Iris pigment epithelial cell (primary cell): Measurements from ENCODE around the gene PCSK5.
"Not testable (repeated sequence)": the region's sequence is repeated elsewhere in the genome, so short reads cannot be mapped to it uniquely, and the experiment has no call there.

ENCODE experiments used
- DNase-seq: peaks from one replicate; pipeline ENCODE4 v3.0.0-alpha.2; 2011; ENCODE audit warnings: low read depth

Gene PCSK5

GRCh38 chr9:76313771-76314170 is 423.3 kb downstream of the PCSK5 start:
- DNase-seq: no peak

GRCh38 chr9:76314321-76314720 is 423.8 kb downstream of the PCSK5 start:
- no peak for DNase-seq

GRCh38 chr9:76316069-76316468 is 425.6 kb downstream of the PCSK5 start:
- DNase-seq: no peak

- not testable (repeated sequence) for DNase-seq
Measured at GRCh38 chr9:76319466-76319865, 429.0 kb downstream of the PCSK5 start.

GRCh38 chr9:76321195-76321828 is 430.8 kb downstream of the PCSK5 start:
- DNase-seq: peak; percentile 77

- DNase-seq: no peak
Measured at GRCh38 chr9:76322810-76323209, 432.3 kb downstream of the PCSK5 start.

GRCh38 chr9:76323490-76323889 is 433.0 kb downstream of the PCSK5 start:
- DNase-seq: no peak

- not testable (repeated sequence) for DNase-seq
Measured at GRCh38 chr9:76324030-76324429, 433.6 kb downstream of the PCSK5 start.

- no peak for DNase-seq
Measured at GRCh38 chr9:76330034-76330433, 439.6 kb downstream of the PCSK5 start.

- no peak for DNase-seq
Measured at GRCh38 chr9:76333388-76333787, 442.9 kb downstream of the PCSK5 start.

- DNase-seq: no peak
Measured at GRCh38 chr9:76333964-76334363, 443.5 kb downstream of the PCSK5 start.

- no peak for DNase-seq
Measured at GRCh38 chr9:76336027-76336426, 445.6 kb downstream of the PCSK5 start.

- no peak for DNase-seq
Measured at GRCh38 chr9:76338418-76338817, 447.9 kb downstream of the PCSK5 start.

- no peak for DNase-seq
Measured at GRCh38 chr9:76341616-76342015, 451.1 kb downstream of the PCSK5 start.

- DNase-seq: no peak
Measured at GRCh38 chr9:76342201-76342600, 451.7 kb downstream of the PCSK5 start.

- DNase-seq: no peak
Measured at GRCh38 chr9:76342858-76343257, 452.4 kb downstream of the PCSK5 start.

- DNase-seq: no peak
Measured at GRCh38 chr9:76349865-76350264, 459.4 kb downstream of the PCSK5 start.

GRCh38 chr9:76351006-76351405 is 460.5 kb downstream of the PCSK5 start:
- DNase-seq: no peak

GRCh38 chr9:76352026-76352620 is 461.6 kb downstream of the PCSK5 start:
- no peak for DNase-seq

- peak; percentile 46 for DNase-seq
Measured at GRCh38 chr9:76353280-76353679, 462.8 kb downstream of the PCSK5 start.

GRCh38 chr9:76354221-76354620 is 463.7 kb downstream of the PCSK5 start:
- no peak for DNase-seq

GRCh38 chr9:76355886-76356285 is 465.4 kb downstream of the PCSK5 start:
- no peak for DNase-seq

- no peak for DNase-seq
Measured at GRCh38 chr9:76357555-76357954, 467.1 kb downstream of the PCSK5 start.

- DNase-seq: no peak
Measured at GRCh38 chr9:76358628-76359280, 468.3 kb downstream of the PCSK5 start.
